ENCODE results near the gene EIF6.
"Not testable (repeated sequence)": the region's sequence is repeated elsewhere in the genome, so short reads cannot be mapped to it uniquely, and the experiment has no call there.

The EIF6 gene

DNA sequence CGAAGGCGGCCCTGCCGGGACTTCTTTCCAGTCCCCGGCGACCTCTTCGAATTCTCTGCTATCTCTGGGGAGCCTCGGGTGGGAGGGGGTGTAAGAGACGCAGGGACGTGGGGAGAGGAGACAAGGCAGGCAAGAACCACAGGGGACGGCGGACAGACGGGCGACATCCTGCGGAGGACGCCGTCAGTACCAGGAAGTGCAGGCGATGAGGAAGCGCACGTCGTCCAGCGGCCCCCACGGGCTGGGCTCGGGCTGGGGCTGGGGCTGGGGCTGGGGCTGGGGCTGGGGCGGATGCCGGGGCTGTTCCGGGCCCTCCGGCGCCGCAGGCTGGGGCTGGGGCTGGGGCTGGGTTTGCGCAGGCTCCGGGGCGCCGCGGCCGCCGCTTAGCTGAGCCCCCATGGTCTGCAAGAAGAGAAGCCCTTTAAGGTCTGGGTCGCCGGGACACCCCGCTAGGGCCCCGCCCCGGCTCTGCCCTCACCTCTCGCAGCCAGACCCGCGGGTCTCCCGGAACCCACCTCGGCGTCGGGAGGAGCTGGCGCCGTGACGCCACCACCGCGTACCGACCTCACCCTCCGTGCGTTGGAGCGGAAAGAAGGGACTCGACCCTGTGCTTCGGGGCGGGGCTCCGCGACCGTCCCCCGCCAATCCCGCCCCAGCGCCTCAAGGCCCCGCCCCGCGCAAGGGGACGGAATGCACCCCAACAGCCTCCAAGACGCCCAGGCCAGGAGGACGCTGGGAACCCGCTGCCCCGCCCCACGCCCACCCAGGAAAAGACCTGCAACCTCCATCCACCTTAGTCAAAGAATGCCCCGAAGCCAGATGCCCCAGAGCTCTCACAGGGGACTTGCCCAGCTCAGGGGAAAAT is 6.8 kb downstream of the EIF6 start, which contains the start of gene MMP24OS:
TSS of gene MMP24OS (minus strand) at position 592 of the 865 bp plus-strand sequence. CDS start at position 399, 193 bp downstream.
- DNase-seq = peak; percentile 61

GRCh38 chr20:35277127-35277526 is 7.4 kb downstream of the EIF6 start:
- no peak for DNase-seq

DNA sequence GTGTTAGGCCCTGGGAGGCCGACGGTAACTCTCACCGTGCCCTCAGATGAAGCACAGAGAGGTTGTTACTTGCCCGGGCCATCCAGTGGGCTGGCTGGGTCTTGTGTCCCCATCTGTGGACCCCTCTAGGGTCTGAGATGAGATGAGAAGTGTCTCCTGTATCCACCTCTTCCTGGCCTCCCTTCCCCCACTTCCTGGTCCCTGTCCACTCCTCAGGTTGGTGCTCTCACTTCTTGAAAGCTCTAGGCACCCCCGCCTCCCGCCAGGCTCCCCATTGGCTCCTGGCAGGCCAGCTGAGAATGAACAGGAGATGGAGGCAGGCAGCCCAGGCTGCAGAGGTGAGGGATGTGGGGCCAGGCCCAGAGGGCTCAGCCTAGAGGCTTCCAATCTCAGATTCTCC is 8.2 kb downstream of the EIF6 start:
- DNase-seq = no peak

- no peak for DNase-seq
Measured at GRCh38 chr20:35275741-35276251, 8.8 kb downstream of the EIF6 start.

DNA sequence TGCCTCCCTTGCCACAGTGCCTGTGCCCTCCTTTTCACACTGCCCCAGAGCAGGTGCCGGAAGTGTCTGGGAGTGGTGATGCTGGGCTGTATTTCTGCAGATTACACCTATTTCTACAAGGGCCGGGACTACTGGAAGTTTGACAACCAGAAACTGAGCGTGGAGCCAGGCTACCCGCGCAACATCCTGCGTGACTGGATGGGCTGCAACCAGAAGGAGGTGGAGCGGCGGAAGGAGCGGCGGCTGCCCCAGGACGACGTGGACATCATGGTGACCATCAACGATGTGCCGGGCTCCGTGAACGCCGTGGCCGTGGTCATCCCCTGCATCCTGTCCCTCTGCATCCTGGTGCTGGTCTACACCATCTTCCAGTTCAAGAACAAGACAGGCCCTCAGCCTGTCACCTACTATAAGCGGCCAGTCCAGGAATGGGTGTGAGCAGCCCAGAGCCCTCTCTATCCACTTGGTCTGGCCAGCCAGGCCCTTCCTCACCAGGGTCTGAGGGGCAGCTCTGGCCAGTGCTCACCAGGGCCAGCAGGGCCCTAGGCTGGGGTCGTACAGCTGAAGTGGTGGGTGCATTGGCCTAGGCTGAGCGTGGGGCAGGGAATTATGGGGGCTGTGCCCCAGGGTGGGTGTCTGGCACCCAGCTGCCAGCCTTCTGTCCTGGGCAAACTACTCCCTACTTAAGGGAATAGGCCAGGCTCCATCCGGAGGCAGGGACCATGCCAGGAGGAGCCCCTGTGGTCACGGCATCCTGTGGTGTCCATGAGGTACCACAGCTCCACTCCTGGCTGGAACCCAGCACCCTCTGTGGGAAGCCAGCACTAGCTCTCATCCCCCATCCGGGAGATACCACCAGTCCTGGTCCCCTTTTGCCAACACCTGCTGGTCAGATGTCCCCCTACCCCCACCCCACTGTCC is 10.1 kb downstream of the EIF6 start:
- no peak for DNase-seq

- DNase-seq = no peak
Measured at GRCh38 chr20:35273449-35274171, 11.0 kb downstream of the EIF6 start.

- DNase-seq = no peak
Measured at GRCh38 chr20:35271904-35272303, 12.7 kb downstream of the EIF6 start.

DNA sequence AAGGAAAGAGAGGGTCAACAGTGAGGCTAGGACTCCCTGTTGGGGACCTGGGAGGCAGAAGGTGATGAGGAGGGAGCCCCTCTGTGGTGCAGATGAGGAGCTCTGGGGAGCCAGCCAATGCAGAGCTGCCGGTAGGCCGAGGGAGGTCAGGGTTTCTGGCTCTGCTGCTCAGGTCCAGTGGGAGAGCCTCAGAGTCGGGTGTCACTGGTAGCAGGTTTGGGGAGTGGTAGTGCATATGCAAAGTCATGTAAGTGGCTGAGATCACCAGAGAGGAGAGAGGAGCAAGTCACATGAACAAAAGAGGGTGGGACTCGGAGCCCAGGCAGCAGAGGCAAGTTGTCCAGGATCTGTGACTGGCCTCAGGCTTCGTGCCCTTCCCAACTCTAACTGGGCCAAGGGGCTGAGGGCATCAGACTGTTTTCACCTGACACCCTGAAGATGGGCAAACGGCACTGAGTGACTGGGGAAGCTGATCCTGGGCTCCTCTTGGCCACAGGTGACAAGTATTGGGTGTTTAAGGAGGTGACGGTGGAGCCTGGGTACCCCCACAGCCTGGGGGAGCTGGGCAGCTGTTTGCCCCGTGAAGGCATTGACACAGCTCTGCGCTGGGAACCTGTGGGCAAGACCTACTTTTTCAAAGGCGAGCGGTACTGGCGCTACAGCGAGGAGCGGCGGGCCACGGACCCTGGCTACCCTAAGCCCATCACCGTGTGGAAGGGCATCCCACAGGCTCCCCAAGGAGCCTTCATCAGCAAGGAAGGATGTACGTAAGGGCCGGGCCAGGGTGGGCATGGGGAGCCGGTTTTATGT is 13.3 kb downstream of the EIF6 start:
- DNase-seq = no peak

DNA sequence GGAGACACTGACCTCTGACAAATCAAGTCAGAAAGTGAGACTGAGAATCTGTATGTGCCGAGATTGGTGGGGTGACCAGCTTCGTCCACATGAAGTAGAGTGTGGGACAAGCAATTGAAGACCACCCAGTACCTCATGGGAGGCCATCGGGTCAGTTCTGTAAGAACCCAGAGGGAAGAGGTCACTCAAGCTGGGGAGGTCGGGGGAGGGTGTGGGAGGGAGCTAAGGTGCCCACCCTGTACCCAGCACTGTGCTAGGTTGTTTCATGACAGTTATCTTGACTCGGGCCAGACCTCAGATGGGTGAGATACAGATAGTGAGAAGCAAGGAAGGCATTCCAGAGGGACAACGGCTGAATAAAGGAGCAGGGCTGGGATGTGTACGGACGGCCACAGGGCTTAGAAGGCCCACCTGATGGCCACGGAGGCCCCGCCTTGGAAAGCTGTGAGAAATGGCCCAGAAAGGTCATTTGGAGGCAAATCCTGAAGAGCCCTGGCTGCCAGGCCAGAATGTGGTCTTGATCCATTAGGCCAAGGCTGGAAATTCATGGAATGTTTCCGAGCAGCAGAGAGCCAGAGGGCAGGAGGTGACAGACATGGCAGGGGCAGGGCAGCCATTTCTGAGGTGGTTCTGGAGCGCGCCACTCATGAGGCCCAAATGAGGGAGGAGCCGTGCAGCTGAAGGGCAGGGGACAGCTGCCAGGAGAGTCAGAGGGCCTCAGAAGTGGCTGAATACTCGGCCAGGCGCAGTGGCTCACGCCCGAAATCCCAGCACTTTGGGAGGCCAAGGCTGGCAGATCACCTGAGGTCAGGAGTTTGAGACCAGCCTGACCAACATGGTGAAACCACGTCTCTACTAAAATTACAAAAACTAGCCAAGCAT is 14.3 kb downstream of the EIF6 start:
- DNase-seq = no peak

- DNase-seq = no peak
Measured at GRCh38 chr20:35269055-35269781, 15.4 kb downstream of the EIF6 start.

GRCh38 chr20:35267092-35267491 is 17.5 kb downstream of the EIF6 start:
- no peak for DNase-seq

GRCh38 chr20:35264755-35265154 is 19.8 kb downstream of the EIF6 start:
- DNase-seq = no peak

- no peak for DNase-seq
Measured at GRCh38 chr20:35263532-35264341, 20.8 kb downstream of the EIF6 start.

GRCh38 chr20:35262731-35263531 is 21.6 kb downstream of the EIF6 start:
- DNase-seq = not testable (repeated sequence)

DNA sequence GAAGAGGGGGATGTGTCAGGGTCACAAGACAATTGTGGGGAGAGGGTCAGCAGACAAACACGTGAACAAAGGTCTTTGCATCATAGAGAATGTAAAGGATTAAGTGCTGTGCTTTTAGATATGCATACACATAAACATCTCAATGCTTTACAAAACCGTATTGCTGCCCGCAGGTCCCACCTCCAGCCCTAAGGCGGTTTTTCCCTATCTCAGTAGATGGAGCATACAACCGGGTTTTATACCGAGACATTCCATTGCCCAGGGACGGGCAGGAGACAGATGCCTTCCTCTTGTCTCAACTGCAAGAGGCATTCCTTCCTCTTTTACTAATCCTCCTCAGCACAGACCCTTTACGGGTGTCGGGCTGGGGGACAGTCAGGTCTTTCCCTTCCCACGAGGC is 22.3 kb downstream of the EIF6 start:
- DNase-seq = not testable (repeated sequence)

GRCh38 chr20:35260426-35260825 is 24.1 kb downstream of the EIF6 start:
- no peak for DNase-seq

- no peak for DNase-seq
Measured at GRCh38 chr20:35257175-35257909, 27.2 kb downstream of the EIF6 start.

Measured in NCI-H1436 treated with DMSO at 0.1 percent for 48 hours (cell line).